UCSD-AML1 (cell line): ENCODE data around the gene CADM1.

Source experiments
- DNase-seq: peaks from one replicate; lab custom pipeline; 2025; ENCODE audit not compliant: unreplicated experiment; lab: John Stamatoyannopoulos, UW

CADM1 gene

GRCh38 chr11:115322553-115323203 lies 181.5 kb downstream of the CADM1 start:
- no peak for DNase-seq

DNA sequence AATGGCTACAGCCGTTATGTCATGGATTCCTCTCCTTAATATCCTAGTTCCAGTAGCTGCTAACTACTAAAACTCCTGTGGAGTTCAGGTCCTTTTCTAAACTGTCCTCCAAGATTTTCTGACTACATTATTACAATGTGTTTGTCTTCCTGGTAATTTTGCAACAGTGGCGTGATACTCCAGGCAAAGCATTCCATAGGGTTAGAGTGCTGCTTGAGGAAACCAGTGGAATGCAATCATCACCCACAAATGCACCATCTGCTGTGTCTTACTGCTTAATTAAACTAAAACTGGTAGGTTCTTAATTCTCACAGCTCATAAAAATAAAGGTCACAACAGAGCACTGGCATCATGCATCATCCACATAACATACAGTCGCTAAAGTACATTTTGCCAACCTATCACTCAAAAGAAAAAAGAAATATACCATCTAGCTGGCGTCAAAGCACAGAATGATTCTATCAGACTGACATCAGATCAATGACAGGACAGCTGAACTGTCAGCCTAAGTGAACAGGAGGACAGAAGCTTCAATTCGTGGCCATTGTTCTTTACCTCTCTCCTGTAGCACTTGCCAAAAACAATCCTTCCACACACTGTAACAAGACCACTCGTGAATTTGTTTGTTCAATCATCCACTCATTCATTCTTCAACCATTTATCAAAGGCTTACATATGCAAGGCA lies 182.5 kb downstream of the CADM1 start:
- DNase-seq: no peak

GRCh38 chr11:115317277-115318185 lies 186.7 kb downstream of the CADM1 start:
- DNase-seq: no peak

DNA sequence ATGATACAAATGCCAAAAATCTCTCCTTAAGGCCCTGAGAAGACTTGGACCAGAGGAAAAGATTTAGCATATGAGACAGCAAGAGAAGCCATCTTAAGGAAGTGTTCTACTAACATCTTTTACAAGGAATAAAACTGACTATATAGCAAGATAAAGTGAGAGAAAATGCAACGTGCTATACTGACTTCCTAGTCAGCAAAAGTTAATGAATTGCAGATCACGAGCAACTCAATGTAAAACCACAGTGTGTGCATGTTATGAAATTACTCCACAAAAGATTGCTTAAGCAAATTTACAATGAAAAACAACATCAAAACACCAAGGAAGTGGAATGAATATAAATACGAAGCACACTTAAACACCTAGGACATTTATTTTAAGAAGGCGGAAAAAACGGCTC lies 187.5 kb downstream of the CADM1 start:
- DNase-seq: no peak

GRCh38 chr11:115314330-115314920 lies 189.8 kb downstream of the CADM1 start:
- no peak for DNase-seq

- DNase-seq: no peak
Measured at GRCh38 chr11:115313224-115313838, 190.9 kb downstream of the CADM1 start.

DNA sequence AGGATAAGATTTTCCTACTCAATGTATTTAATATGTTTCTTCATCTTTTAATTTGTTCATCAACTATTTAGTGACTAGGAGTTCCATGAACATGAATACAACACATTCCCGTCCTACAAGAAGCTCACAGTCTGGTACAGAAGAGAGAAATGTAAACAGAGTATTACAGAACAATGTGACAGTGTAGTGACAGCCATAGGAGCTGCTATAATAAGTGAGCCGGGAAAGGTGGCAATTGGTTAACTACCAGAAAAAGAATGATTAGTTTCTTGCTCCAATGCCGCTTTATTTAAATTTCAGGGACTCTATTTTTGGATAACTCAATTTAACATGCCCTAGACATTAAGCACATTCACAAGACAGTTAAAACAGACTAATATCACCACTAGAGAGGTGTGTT lies 192.3 kb downstream of the CADM1 start:
- no peak for DNase-seq

DNA sequence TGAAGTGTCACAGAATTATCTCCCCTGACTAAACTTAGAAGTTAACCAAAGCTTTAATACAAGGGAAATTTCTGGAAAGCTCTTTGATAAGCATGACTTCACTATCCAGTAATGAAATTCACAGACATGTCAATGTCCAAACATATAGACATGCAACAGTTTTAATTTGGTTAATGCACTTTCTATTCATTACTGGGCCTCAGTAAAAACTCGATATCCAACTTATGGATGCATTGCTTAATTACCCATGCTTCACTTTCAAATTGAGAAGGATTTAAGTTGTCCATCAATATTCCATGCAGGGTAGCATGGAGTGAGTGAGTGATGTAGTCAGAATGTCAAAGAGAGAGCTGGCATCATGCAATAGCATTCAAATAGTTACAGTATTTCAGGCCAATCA lies 197.5 kb downstream of the CADM1 start:
- no peak for DNase-seq

- DNase-seq: no peak
Measured at GRCh38 chr11:115304774-115305472, 199.3 kb downstream of the CADM1 start.

- no peak for DNase-seq
Measured at GRCh38 chr11:115303929-115304531, 200.2 kb downstream of the CADM1 start.

GRCh38 chr11:115302946-115303703 lies 201.1 kb downstream of the CADM1 start:
- no peak for DNase-seq

DNA sequence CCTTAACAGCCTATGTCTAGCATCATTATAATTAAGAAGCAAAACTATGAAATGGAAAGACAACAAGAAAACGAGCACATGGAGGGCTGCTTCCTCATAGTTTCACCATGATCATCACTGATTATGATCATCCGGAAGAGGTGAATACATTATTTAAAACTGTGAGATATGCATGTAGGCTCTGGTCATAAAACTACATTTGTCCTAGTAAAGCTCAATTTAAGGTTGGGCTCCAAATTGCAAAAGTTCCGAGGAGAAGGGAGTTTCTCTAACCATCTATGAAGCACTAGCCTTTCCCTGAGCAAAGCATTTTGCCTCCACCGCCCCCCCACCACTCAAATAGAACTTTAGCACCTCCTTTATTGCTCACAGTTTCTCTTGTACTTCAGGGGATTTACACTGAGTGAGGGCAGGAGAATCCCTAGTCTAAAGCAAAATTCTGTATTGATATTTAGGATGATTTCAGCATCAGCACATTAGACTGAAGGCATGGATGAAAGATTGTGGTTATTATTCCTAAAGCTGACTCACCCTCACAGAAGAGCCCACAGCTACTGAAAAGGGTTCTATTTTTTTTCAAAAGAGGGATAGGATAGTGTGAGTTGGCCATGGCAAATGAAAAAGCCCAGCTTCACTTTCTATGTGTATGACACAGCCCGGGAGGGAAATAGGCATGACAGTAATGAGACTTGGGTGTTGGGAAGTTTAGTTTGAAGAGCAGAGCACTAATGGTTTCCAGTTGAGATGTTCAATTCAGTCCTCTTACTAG lies 203.4 kb downstream of the CADM1 start:
- DNase-seq: no peak

DNA sequence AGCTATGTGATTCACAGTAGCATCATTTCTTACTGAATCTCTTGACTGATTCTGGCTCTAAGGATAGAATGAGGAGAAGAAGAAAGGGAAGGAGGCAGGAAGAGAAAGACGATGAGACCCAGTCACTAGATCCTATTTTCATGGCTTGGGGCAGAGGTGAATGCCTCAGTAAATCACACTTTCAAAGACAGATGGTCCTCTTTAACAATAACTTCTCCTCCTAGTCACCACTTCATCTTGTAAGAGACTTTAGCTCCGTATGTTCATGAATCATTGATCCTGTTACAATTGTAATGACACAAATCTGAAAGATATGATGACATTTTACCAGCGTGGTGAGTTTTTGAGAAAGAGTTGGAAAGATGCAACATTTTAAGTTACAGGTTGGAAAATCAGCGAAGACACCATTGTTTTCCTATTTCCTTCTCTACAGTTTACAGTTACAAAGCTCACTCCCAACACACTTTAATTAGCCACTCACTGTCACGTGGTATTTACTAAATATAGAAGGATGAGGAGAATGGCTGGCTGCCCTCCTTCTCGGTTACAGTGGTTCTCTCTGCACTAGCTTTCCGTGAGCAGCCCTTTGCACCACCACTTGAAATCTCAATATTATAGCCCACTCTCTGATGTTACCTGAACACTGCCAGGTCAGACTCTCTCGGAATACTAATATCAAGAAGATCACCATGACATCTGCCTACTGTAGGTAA lies 205.8 kb downstream of the CADM1 start:
- no peak for DNase-seq

DNA sequence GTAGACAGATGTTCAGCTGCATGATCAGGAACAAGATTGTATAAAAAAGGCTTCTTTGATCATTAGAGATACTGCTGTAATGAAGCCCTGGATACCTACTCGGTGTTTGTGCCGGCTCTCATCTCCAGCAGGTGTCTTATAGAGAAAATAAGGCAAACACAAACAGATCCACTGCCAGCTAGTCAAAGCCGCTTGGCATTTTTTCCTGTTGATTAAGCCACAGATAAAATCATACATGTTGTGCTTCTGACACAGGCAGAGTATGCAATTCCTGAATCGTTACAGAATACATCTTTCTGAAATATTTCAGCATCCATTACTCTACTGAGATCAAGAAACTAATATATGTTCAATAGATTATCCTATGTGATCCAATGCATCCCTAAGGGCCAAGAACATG lies 206.9 kb downstream of the CADM1 start:
- DNase-seq: no peak

DNA sequence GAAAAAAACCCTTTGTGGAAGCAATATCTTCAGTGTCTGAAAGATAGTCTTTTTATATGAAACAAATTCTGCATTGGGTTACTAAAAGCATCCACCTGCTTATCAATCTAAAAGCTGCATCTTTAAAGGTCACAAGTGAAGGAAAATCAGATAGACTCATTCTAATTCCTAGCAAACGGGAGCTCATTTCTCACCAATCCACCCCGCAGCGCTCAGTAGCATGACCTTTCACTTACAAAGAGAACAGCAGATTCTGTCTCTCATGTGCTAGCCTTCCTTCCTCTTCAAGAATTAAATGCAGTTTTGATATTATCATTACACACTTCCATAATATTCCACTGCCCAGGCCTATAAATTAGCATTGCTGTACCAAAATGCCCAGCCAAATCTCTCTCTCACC lies 212.9 kb downstream of the CADM1 start:
- DNase-seq: no peak

GRCh38 chr11:115290893-115291292 lies 213.3 kb downstream of the CADM1 start:
- no peak for DNase-seq

DNA sequence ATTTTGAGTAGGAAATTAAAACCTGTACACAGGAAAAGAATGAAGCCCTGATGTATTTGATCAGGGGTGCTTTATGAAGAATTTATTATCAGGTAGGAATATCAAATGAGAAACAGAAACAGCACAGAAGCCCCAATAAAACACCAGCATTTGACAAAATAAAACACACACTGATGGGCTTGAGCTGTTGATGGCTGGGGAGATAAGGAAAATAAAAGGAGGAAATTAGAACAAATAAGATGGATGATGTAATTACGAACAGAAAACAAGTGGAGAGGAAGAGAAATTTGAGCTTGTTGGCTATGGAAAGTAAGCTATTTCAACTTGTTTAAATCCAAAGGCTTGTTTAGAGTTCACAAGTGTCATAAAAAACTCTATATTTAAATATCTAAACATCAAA lies 213.7 kb downstream of the CADM1 start:
- DNase-seq: no peak

- no peak for DNase-seq
Measured at GRCh38 chr11:115287266-115287665, 216.9 kb downstream of the CADM1 start.
